NCI-H2081 treated with DMSO at 0.1 percent for 48 hours (cell line): ENCODE measurements around the gene ADAMTS14.
"Not testable (repeated sequence)": the region's sequence is repeated elsewhere in the genome, so short reads cannot be mapped to it uniquely, and the experiment has no call there.

Experiments
- DNase-seq: peaks from one replicate; lab custom pipeline; 2025; lab: John Stamatoyannopoulos, UW

The ADAMTS14 gene

GRCh38 chr10:70751356-70751755 is 79.0 kb downstream of the ADAMTS14 start:
- no peak for DNase-seq

DNA sequence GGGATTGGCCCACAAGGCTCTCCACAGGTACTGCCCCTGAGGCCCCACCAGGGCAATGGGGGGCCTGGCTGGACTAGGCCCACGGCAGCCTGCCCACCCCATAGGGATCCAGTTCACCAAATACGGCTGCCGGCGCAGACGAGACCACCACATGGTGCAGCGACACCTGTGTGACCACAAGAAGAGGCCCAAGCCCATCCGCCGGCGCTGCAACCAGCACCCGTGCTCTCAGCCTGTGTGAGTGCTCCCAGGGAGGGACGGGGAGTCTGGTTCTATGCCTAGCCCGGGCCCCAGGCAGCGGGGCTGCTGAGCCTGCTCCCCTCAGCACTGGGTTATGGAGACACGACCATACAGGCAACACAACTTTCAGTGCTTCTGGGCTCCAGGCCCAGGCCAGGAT is 79.7 kb downstream of the ADAMTS14 start:
- no peak for DNase-seq

- DNase-seq: no peak
These were observed 80.3 kb downstream of the ADAMTS14 start for GRCh38 chr10:70752571-70752970.

- DNase-seq: no peak
These were observed 80.8 kb downstream of the ADAMTS14 start for GRCh38 chr10:70753026-70753663.

- no peak for DNase-seq
These were observed 81.7 kb downstream of the ADAMTS14 start for GRCh38 chr10:70753841-70754621.

DNA sequence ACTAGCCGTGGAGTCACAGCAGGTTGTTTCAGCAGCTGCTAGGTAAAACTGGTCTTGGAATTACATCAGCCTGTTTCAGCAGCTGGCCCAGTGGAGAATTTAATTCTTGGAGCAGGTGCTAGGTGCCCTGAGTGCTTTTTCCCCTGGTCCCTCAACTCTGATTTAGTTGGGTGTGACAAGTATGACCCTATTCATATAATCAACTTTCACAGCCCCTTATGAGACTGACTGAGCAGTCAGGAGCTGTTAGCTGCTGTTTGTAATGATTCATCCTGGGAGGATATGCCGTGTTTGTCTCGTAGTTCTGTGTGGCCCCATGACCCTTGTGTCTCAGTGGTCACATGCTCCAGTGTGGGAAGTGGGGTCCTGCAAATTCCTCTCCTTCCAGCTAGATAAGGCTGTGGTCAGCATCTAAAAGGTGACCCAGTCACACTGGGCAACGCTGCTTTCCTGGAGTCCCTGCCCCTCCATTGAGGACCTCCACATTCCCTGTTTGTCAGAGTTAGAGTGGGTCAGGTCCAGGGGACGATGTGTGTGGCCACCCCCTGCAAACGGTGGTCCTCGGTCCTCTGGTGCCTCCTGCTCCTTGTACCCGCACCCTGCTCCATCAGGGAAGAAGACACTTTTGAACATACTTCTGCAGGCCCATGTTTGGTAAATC is 84.5 kb downstream of the ADAMTS14 start:
- DNase-seq: no peak

DNA sequence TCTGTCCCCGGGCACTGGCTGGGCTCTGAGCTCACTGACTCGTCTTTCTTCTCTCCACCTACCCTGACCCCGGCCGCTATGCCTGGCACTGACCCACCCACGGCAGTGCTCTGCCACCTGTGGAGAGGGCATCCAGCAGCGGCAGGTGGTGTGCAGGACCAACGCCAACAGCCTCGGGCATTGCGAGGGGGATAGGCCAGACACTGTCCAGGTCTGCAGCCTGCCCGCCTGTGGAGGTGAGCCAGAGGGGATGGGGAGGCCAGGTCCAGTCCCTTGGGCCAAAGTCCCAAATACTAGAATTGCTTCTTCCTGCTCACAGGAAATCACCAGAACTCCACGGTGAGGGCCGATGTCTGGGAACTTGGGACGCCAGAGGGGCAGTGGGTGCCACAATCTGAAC is 85.5 kb downstream of the ADAMTS14 start:
- DNase-seq: no peak

GRCh38 chr10:70758757-70759514 is 86.6 kb downstream of the ADAMTS14 start:
- DNase-seq: no peak

GRCh38 chr10:70759781-70760180 is 87.5 kb downstream of the ADAMTS14 start:
- no peak for DNase-seq

DNA sequence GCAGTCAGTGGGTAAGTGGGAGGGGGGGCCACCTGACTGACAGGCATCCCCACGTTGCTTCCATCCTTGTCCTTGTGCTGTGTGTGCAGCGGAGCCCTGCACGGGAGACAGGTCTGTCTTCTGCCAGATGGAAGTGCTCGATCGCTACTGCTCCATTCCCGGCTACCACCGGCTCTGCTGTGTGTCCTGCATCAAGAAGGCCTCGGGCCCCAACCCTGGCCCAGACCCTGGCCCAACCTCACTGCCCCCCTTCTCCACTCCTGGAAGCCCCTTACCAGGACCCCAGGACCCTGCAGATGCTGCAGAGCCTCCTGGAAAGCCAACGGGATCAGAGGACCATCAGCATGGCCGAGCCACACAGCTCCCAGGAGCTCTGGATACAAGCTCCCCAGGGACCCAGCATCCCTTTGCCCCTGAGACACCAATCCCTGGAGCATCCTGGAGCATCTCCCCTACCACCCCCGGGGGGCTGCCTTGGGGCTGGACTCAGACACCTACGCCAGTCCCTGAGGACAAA is 88.0 kb downstream of the ADAMTS14 start:
- DNase-seq: no peak

GRCh38 chr10:70761031-70761601 is 88.8 kb downstream of the ADAMTS14 start:
- no peak for DNase-seq

- no peak for DNase-seq
These were observed 89.5 kb downstream of the ADAMTS14 start for GRCh38 chr10:70761727-70762350.

DNA sequence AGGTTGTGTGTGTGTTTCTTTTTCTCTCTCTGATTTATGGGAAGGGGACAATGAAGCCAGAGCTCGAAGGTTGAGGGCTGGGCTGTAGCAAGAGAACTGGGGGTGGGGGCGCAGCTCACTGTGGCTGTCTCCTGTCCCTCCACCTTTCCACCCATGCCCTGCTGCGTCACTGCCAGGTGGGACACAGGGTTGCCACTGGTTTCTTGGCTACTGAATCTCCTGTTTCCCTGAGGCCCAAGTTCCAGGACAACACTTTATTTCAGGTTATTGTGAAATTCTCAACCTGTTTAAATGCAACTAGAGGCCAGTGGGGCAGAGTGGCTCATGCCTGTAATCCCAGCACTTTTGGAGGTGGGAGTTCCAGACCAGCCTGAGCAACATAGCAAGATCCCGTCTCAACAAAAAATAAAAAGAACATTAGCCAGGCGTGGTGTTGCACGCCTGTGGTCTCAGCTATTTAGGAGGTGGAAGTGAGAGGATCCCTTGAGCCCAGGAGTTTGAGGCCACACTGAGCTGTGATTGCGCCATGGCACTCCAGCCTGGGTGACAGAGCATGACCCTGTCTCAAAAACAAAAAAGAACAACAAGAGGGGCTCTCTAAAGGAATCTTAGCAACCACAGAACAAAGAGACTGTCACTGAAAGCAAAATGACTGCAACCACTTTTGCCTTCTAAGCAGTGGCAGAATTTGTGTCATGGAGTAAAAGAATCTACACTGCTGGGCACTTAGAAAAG is 90.3 kb downstream of the ADAMTS14 start:
- DNase-seq: no peak

DNA sequence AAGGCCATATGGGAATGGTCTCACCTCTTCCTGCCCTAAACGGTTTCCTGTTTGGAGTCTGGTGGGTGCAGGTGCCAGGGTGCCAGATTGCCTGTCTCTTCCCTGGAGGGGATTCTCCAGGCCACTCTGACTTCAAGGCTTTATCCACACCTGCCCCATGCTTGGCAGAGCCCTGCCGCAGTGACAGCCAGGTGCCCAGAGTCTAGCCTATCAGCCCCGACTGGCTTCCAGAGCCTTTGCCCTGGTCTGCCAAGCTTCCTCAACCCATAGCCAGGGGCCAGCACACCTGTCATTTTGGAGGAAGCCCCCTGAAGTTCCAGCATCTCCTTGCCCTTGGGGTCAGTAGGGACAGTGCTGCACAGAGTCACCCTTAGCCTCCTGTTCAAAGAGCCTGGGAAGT is 91.3 kb downstream of the ADAMTS14 start:
- DNase-seq: no peak

- DNase-seq: no peak
These were observed 93.7 kb downstream of the ADAMTS14 start for GRCh38 chr10:70765794-70766594.

GRCh38 chr10:70768026-70768685 is 95.8 kb downstream of the ADAMTS14 start:
- DNase-seq: not testable (repeated sequence)

DNA sequence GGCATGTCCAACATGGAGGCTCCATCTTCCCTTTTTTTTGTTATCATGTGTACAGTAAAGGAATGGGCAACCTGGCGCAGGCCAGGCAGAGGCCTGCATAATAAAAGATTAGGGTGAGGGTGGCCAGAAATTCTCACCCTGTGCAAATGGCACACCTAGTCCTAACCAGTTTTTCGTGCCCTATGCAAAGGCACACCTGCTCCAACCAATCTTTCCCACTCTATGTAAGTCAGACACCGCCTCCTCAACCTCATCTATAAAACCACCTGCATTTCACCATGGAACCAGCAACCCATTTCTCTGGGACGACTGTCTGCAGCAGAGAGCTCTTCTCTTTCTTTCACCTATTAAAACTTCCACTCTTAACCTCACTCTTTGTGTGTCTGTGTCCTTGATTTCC is 96.8 kb downstream of the ADAMTS14 start:
- no peak for DNase-seq

- DNase-seq: no peak
These were observed 97.7 kb downstream of the ADAMTS14 start for GRCh38 chr10:70770001-70770400.

DNA sequence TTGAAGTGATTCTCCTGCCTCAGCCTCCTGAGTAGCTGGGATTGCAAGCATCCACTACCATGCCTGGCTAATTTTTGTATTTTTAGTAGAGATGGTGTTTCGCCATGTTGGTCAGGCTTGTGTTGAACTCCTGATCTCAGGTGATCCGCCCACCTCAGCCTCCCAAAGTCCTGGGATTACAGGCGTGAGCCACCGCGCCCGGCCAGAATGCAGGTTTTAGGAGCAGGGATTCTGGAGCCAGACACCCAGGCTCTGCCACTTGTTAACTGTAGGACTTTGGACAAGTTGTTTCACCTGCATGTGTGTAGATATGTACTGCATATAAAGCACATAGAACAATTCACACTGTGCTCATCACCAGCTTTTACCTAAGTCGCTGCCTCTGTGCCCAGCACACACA is 98.2 kb downstream of the ADAMTS14 start:
- not testable (repeated sequence) for DNase-seq
